ENCODE data around the gene EXOC3L4. TPM values are rescaled to one million over a fixed set of nuclear protein-coding genes. Genes with fewer than 3 reads are reported as not detected.
A peak's percentile ranks its signal among the peaks of the same experiment; 100 is the strongest.

Gene EXOC3L4
- total and polyA plus RNA-seq, 2 experiments from 2014 or later, result not detected

DNA sequence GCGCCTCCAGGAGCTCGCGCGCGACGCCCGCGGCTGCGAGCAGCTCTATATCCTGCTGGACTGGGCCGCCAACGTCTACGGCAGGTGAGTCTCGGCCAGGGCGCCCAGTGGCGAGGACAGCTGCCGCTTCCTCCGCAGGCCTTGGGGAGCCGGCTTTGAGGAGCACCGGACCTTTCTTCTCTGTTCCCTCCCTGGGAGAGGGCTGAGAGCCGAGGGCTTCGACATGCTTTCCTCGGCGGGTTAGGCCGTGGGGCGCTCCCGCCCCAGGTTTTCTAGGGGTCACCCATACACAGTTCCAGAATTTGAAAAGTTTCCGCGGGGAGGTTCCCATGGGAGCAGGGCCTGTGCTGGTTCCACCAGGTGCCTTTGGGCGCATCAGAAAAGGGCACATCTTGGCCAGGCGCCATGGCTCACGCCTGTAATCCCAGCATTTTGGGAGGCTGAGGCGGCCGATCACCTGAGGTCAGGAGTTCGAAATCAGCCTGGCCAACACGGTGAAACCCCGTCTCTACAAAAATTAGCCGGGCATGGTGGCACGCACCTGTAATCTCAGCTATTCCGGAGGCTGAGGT lies 8.2 kb downstream of the EXOC3L4 start:
- no peak for DNase-seq
- Histone ChIP-seq H3K4me2 (ENCODE audit: unreplicated experiment) (no peak overlapping the region), H3K4me3 (no peak overlapping the region), H3F3A (ENCODE audit: insufficient read depth) (no peaks in the 10 kb centered on the region), H3K27me3 (replicated peaks; ENCODE audit: insufficient read depth) (peaks cover 16% of the 10 kb centered on the region), H3K36me3 (ENCODE audit: low read depth) (no peaks in the 10 kb centered on the region), H4K20me1 (ENCODE audit: insufficient read depth) (no peaks in the 10 kb centered on the region), H3K27ac (no peak overlapping the region), H3K79me2 (ENCODE audit: insufficient read depth) (no peaks in the 10 kb centered on the region), H3K9me2 (ENCODE audit: insufficient read depth) (no peaks in the 10 kb centered on the region), H3K4me1 (ENCODE audit: insufficient read depth) (no peaks in the 10 kb centered on the region), H3K9ac (no peak overlapping the region), H3K9me3 (ENCODE audit: low read depth) (no peaks in the 10 kb centered on the region), H2AFZ (no peak overlapping the region)
- no peak for TF ChIP-seq EZH2phosphoT487 (IDR thresholded peaks at IDR 0.05; ENCODE audit: insufficient read depth, low read depth)
- TF ChIP-seq EZH2 (IDR thresholded peaks at IDR 0.05; ENCODE audit: insufficient read depth, poor library complexity, severe bottlenecking), result no peak
- in situ Hi-C loops (cut with MboI), result no loop called here
- WGBS, 2 experiments (ENCODE audit: low coverage in 1 of 2, low lambda C conversion rate in 2 of 2, missing lambda C conversion rate in 2 of 2), result 23 to 35% methylated on average over 26 to 34 of the region's 39 CpGs

DNA sequence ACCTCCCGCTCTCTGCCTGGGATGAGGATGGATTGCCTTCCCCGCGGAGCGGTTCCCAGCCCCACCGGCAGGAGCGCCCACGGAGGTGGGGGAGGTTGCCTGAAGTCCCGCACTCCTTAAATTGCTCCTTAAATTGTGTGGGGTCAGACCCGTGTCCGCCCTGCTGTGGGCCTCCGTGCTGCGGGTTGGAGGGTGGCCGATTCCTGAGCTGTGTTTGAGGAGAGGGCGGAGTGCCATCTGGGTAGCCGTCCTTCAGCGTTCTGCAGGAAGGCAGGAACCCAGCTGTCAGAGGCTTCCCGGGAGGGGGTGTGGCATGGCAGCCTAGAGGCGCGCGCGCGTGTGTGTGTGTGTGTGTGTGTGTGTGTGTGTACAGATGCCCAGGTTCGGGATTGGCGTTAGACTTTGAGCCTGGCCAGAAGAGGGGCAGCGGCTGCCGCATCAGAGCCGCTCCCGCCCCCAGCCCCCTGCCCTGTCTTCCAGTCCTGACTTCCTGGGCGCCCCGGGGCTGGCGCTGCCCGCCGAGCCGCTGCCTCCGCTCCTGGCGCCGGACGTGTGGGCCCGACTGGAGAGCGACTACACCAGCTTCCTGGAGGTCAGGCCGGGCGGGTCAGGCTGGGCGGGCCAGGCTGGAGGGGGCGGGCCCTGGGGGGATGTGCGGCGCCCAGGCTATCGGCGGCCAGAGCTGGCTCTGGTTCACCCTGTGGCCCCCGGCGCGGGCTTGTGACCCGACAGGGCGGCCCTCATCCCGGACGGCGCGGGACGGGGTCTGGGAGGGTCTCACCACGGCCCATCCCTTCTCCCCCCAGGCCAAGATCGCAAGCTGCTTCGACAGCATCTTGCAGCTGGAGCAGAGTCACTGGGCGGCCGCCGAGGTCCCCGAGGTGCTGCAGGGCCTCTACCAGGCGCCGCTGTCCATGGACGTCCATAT lies 9.2 kb downstream of the EXOC3L4 start:
- Histone ChIP-seq H3K27ac (no peak overlapping the region), H2AFZ (no peak overlapping the region), H3K4me3 (peak overlapping the region; percentile 23; the same call in 1 of the 2 replicates), H3K4me1 (ENCODE audit: insufficient read depth) (no peaks in the 10 kb centered on the region), H3K9me2 (ENCODE audit: insufficient read depth) (no peaks in the 10 kb centered on the region), H4K20me1 (ENCODE audit: insufficient read depth) (no peaks in the 10 kb centered on the region), H3K9me3 (ENCODE audit: low read depth) (no peaks in the 10 kb centered on the region), H3K9ac (no peak overlapping the region), H3K27me3 (replicated peaks; ENCODE audit: insufficient read depth) (peaks cover 16% of the 10 kb centered on the region), H3F3A (ENCODE audit: insufficient read depth) (no peaks in the 10 kb centered on the region), H3K79me2 (ENCODE audit: insufficient read depth) (no peaks in the 10 kb centered on the region), H3K4me2 (ENCODE audit: unreplicated experiment) (no peak overlapping the region), H3K36me3 (ENCODE audit: low read depth) (no peaks in the 10 kb centered on the region)
- TF ChIP-seq EZH2phosphoT487 (IDR thresholded peaks at IDR 0.05; ENCODE audit: insufficient read depth, low read depth), result no peak
- TF ChIP-seq EZH2 (IDR thresholded peaks at IDR 0.05; ENCODE audit: insufficient read depth, poor library complexity, severe bottlenecking), result no peak
- in situ Hi-C loops (cut with MboI), result no loop called here
- peak; percentile 68 for DNase-seq
- WGBS, 2 experiments (ENCODE audit: low coverage in 1 of 2, low lambda C conversion rate in 2 of 2, missing lambda C conversion rate in 2 of 2), result 11 to 31% methylated on average over 25 to 52 of the region's 68 CpGs

DNA sequence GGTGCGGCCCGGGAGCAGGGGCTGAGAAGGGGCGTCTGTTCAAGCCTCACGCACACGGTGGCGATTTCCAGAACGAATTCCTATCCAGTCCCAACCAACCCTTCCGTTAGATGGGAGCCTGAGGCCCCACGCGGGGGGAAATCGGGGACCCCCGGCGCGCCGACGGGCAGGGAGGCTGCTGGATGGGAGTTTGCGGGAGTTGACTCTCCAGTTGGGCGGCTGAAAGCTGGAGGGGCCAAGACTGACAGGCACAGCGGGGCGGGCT lies 9.8 kb downstream of the EXOC3L4 start:
- no peaks in the 10 kb centered on the region for H3K9me2 ChIP-seq (ENCODE audit: insufficient read depth)
- H3K36me3 ChIP-seq (ENCODE audit: low read depth), result no peaks in the 10 kb centered on the region
- H3K27me3 ChIP-seq (replicated peaks; ENCODE audit: insufficient read depth), result peaks cover 16% of the 10 kb centered on the region
- in situ Hi-C loops (cut with MboI), result no loop called here
- H3K27ac ChIP-seq, result no peak overlapping the region
- no peak overlapping the region for H3K4me3 ChIP-seq
- TF ChIP-seq EZH2phosphoT487 (IDR thresholded peaks at IDR 0.05; ENCODE audit: insufficient read depth, low read depth), result no peak
- TF ChIP-seq EZH2 (IDR thresholded peaks at IDR 0.05; ENCODE audit: insufficient read depth, poor library complexity, severe bottlenecking), result no peak
- no peaks in the 10 kb centered on the region for H3F3A ChIP-seq (ENCODE audit: insufficient read depth)
- no peaks in the 10 kb centered on the region for H3K9me3 ChIP-seq (ENCODE audit: low read depth)
- WGBS, 2 experiments (ENCODE audit: low coverage in 1 of 2, low lambda C conversion rate in 2 of 2, missing lambda C conversion rate in 2 of 2), result 5 to 11% methylated on average over 14 to 16 of the region's 20 CpGs
- H3K79me2 ChIP-seq (ENCODE audit: insufficient read depth), result no peaks in the 10 kb centered on the region
- H3K9ac ChIP-seq, result no peak overlapping the region
- H3K4me2 ChIP-seq (ENCODE audit: unreplicated experiment), result no peak overlapping the region
- H2AFZ ChIP-seq, result no peak overlapping the region
- no peaks in the 10 kb centered on the region for H4K20me1 ChIP-seq (ENCODE audit: insufficient read depth)
- no peaks in the 10 kb centered on the region for H3K4me1 ChIP-seq (ENCODE audit: insufficient read depth)
- DNase-seq, result no peak

DNA sequence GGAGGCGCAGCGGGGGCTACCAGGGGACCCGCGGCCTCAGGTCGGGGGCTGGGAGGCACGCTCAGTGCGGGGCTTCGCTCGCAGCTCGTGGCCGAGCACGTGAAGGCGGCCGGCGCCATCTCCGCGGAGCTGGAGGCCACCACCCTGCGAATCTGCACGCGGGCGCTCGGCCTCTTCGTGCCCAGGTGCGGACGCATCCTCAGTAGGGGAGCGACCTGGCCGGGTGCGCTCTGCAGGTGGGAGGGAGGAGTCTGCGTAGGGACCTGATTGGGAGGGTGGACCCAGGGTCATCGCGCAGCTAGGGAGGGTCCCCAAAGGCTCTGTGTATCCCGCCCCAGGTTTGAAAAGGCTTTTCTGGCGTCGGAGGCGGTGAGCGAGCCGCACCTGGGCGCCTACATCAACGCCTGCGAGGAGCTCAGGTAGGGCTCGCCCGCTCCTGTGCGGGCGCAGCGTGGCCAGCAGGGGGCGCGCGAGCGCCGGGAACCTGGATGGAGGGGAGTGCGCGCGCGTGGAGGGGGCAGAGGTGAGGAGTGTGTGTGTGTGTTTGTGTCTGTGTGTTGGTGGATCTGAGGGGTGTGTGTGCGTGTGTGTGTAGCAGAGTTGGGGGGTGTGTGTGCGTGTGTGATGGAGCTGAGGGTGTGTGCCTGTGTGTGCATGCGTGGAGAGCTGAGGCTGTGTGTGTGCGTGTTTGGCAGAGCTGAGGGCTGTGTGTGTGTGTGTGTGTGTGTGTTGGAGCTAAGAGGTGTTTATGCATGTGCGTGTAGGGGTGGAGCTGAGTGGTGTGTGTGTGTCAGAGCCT lies 10.3 kb downstream of the EXOC3L4 start:
- no peak overlapping the region for H2AFZ ChIP-seq
- in situ Hi-C loops (cut with MboI), result no loop called here
- no peaks in the 10 kb centered on the region for H3F3A ChIP-seq (ENCODE audit: insufficient read depth)
- H3K4me1 ChIP-seq (ENCODE audit: insufficient read depth), result no peaks in the 10 kb centered on the region
- no peak overlapping the region for H3K9ac ChIP-seq
- TF ChIP-seq EZH2 (IDR thresholded peaks at IDR 0.05; ENCODE audit: insufficient read depth, poor library complexity, severe bottlenecking), result no peak
- no peak for TF ChIP-seq EZH2phosphoT487 (IDR thresholded peaks at IDR 0.05; ENCODE audit: insufficient read depth, low read depth)
- no peaks in the 10 kb centered on the region for H3K36me3 ChIP-seq (ENCODE audit: low read depth)
- H3K4me3 ChIP-seq, result no peak overlapping the region
- peaks cover 16% of the 10 kb centered on the region for H3K27me3 ChIP-seq (replicated peaks; ENCODE audit: insufficient read depth)
- no peak overlapping the region for H3K27ac ChIP-seq
- peak; percentile 55 for DNase-seq
- no peak overlapping the region for H3K4me2 ChIP-seq (ENCODE audit: unreplicated experiment)
- no peaks in the 10 kb centered on the region for H3K9me3 ChIP-seq (ENCODE audit: low read depth)
- H4K20me1 ChIP-seq (ENCODE audit: insufficient read depth), result no peaks in the 10 kb centered on the region
- H3K79me2 ChIP-seq (ENCODE audit: insufficient read depth), result no peaks in the 10 kb centered on the region
- WGBS, 2 experiments (ENCODE audit: low coverage in 1 of 2, low lambda C conversion rate in 2 of 2, missing lambda C conversion rate in 2 of 2), result 1 to 7% methylated on average over 40 to 52 of the region's 59 CpGs
- no peaks in the 10 kb centered on the region for H3K9me2 ChIP-seq (ENCODE audit: insufficient read depth)

All from GM23248 (cell line).